ENCODE data around the gene CTSD.

CTSD gene

GRCh38 chr11:1719781-1720180 is 43.9 kb downstream of the CTSD start:
- DNase-seq: no peak

GRCh38 chr11:1718326-1718725 is 45.4 kb downstream of the CTSD start:
- DNase-seq: no peak

- DNase-seq: no peak
These were observed 46.0 kb downstream of the CTSD start for GRCh38 chr11:1717745-1718144.

GRCh38 chr11:1714908-1715885 is 48.5 kb downstream of the CTSD start:
- no peak for DNase-seq

DNA sequence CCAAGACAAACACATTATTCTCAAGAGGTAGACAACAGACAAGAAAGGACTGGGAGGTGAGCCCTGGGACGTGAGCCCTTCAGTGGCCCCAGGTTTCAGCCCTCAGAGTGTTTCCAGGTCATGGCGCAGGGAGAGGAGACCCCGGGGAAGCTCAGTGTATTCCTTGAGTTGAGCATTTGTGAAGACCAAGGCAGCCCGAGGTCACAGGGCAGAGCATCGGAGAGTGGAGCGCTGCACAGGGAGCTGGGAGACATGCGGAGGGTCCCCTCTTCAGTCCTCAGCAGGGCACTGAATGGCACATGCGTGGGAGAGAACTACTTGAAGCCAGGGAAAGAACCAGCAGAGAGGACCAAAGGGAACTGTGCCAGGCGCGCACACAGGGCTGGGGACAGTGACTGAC is 55.0 kb downstream of the CTSD start:
- DNase-seq: no peak

GRCh38 chr11:1707751-1708150 is 56.0 kb downstream of the CTSD start:
- DNase-seq: no peak

- DNase-seq: no peak
These were observed 56.9 kb downstream of the CTSD start for GRCh38 chr11:1706634-1707400.

DNA sequence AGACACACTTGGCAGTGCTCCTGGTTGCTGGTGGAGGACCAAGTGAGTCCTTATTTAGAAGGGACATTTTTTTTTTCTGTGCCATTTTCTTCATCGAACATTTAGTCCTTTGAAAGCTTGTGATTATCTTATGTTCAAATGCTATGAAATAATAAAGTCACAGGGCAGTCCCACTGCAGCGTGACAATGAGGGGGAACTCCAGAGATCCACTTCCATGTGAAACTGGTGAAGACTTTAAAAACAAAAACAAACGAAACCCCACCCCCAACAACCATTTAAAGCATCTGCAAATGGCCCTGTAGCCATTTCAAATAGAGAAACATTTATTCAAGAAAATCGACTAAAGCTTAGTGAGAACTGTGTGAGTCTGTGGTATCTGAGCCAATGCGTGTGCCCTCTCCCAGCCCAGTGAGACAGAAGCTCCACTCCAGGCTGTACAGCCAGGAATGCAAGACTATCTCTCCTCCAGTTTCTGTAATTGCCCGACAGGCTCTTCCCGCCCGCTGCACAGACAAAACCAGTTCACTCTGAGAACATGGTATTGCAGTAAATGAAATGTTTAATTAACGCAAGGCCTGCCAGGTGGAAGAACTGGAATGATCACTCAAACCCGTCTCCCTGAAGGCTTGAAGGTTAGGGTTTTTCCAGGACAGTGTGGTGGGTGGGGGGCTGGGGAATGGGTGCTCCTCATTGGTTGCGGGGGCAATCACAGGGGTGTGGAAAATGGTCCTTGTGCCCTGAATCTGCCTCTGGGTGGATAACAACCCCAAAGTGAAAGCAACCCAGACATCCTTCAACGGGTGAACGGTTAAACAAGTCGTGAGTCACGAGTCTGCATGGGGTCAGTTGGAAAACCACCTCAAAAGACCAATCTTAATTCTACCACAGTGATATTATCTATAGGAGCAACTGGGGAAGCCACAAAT is 58.3 kb downstream of the CTSD start:
- no peak for DNase-seq

- no peak for DNase-seq
These were observed 60.6 kb downstream of the CTSD start for GRCh38 chr11:1703146-1703545.
